LNCAP (cell line): ENCODE data around the gene RBBP5.

Experiments
- CTCF ChIP-seq: fragments of 450-650 bp; IDR thresholded peaks from 2 replicates; pipeline ENCODE4 v1.5.1; 2017; ENCODE audit warnings: mild to moderate bottlenecking

Gene RBBP5

DNA sequence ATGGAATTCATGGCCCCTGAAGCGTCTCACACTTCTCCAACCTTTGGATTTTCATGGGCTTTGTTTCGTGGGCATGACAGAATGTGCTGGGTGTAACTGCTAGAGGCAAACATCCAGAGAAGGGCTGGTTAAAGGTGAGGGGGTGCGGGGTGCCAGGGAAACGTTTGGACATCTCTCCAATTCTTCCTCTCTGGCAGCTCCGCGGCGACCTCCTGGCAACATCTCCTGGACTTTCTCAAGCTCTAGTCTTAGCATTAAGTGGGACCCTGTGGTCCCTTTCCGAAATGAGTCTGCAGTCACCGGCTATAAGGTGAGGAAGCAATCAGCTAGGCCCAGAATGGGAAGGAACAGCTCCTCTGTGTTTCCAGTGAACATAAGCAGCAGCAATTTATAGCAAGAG, 49.5 kb downstream of the RBBP5 start:
- TF ChIP-seq CTCF, result no peak

- no peak for TF ChIP-seq CTCF
Observed at GRCh38 chr1:205071801-205072200, 50.0 kb downstream of the RBBP5 start.

DNA sequence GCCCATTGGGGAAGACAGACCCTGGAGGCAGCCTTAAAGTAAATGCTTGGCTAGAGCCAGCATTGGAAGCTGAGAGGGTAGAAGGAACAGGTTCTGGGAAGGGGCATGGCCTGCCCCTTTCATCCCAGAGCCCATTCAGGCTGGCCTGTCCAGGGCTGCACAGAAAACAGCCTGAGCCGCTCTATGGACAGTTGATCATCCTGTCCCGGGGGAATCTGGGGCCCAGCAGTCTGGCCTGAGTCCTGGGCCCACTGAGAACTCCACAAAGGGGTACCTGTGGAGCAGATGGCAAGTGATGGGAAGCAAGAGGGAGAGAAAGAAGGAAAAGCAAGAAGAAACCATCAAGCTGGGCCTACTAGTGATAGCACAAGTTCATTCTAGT, 50.8 kb downstream of the RBBP5 start:
- TF ChIP-seq CTCF, result no peak

- TF ChIP-seq CTCF, result no peak
Observed at GRCh38 chr1:205069371-205070125, 52.2 kb downstream of the RBBP5 start.

GRCh38 chr1:205068457-205069040, 53.2 kb downstream of the RBBP5 start:
- TF ChIP-seq CTCF, result no peak

DNA sequence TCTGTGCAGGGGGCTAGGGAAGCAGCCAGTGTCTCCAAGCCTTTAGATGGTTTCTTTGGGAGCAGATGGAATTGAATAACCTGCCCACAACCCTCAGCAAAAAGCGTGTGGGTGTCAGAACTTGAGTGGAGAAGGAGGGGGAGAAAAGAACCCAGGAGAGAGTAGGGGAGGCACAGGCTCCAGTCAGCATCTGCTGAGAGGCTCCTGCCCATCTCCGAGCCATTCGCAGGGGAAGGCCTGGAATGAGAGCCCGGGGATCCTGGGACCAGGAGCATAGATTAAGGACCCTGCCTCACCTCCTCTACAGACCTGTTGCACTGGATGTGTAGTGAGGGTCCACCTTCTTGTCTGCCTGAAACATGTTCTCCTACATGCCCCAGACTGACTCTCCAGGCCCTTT, 53.8 kb downstream of the RBBP5 start:
- no peak for TF ChIP-seq CTCF

- no peak for TF ChIP-seq CTCF
Observed at GRCh38 chr1:205067031-205067430, 54.7 kb downstream of the RBBP5 start.
